Fibroblast of lung (primary cell): ENCODE measurements around the gene AQP11.

Experiments used
- CTCF ChIP-seq, 2 donors: IDR thresholded peaks in 1 of 2; conservative IDR thresholded peaks in 1 of 2; 1 replicate in 1 of 2; 2 replicates in 1 of 2; pipeline ENCODE4 v1.5.1; 2011 to 2012; ENCODE audit warnings: low read length in 2 of 2, control low read depth in 1 of 2, inconsistent platforms in 1 of 2, low read depth in 1 of 2, mild to moderate bottlenecking in 1 of 2
- EZH2 ChIP-seq: IDR thresholded peaks from 2 replicates; pipeline ENCODE4 v1.5.1; 2012; ENCODE audit warnings: low read length, control low read depth, mild to moderate bottlenecking; ENCODE audit errors: missing control alignments

GRCh38 chr11:77580712-77581337, 8.9 kb upstream of the AQP11 start:
- no peak for TF ChIP-seq CTCF (conservative IDR thresholded peaks at IDR 0.05 in 1 of 2, IDR thresholded peaks at IDR 0.05 in 1 of 2; ENCODE audit: low read depth in 1 of 2, low read length in 2 of 2)
- TF ChIP-seq EZH2: no peak
